IPS-18c (cell line): Measurements from ENCODE around the gene DEFB132.
A peak's percentile ranks its signal among the peaks of the same experiment; 100 is the strongest.

Experiments used
- H3K4me3 ChIP-seq: 2 replicates; pipeline ENCODE4 v1.7.0; 2013; ENCODE audit warnings: low read depth, mild to moderate bottlenecking, low read length, moderate library complexity; ENCODE audit not compliant: insufficient read depth
- H3K9me3 ChIP-seq: one replicate; pipeline ENCODE4 v1.6.1; 2013; ENCODE audit warnings: mild to moderate bottlenecking, low read length, moderate library complexity; ENCODE audit not compliant: control insufficient read depth, insufficient read depth

The DEFB132 gene

DNA sequence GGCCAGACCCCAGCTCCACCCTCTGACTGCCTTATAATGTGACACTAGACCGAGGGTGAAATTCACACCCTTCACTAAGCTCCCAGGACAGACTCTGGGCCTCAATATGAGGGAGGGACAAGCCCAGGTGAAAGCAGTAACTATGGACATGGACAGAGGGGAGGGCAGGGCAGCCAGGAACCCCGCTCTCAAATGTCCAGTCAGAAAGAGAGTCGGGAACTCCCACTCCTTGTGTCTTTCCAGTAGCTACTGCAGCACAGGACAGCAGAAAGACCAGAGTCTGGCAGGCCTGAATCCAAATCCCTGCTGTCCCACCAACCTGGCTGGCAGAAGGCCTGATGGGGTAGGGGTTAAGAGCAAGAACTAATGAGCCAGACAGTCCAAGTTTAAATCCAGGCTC, 26.6 kb downstream of the DEFB132 start:
- no peak overlapping the region for H3K4me3 ChIP-seq
- H3K9me3 ChIP-seq = no peaks in the 10 kb centered on the region

DNA sequence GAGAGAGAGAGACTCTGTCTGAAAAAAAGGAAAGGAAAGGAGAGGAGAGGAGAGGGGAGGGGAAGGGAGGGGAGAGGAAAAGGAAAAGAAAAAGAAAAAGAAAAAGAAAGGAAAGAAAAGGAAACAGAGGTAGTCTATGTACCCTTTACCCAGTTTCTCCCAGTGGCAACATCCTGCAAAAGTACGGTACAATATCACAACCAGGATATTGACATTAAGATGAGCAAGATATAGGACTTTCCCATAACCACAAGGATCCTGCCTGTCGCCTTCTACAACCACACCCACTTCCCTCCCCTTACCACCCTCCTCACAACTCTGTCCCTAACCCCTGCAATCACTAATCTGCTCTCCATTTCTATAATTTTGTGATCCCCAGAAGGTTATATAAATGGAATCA, 29.0 kb downstream of the DEFB132 start:
- H3K9me3 ChIP-seq = no peaks in the 10 kb centered on the region
- no peak overlapping the region for H3K4me3 ChIP-seq

- Histone ChIP-seq H3K4me3 (peak overlapping the region; percentile 74), H3K9me3 (no peaks in the 10 kb centered on the region)
These were observed 31.6 kb downstream of the DEFB132 start for GRCh38 chr20:288956-289692.

- no peaks in the 10 kb centered on the region for H3K9me3 ChIP-seq
- peak overlapping the region; percentile 74; the same call in 1 of the 2 replicates for H3K4me3 ChIP-seq
These were observed 32.2 kb downstream of the DEFB132 start for GRCh38 chr20:289693-290083.

DNA sequence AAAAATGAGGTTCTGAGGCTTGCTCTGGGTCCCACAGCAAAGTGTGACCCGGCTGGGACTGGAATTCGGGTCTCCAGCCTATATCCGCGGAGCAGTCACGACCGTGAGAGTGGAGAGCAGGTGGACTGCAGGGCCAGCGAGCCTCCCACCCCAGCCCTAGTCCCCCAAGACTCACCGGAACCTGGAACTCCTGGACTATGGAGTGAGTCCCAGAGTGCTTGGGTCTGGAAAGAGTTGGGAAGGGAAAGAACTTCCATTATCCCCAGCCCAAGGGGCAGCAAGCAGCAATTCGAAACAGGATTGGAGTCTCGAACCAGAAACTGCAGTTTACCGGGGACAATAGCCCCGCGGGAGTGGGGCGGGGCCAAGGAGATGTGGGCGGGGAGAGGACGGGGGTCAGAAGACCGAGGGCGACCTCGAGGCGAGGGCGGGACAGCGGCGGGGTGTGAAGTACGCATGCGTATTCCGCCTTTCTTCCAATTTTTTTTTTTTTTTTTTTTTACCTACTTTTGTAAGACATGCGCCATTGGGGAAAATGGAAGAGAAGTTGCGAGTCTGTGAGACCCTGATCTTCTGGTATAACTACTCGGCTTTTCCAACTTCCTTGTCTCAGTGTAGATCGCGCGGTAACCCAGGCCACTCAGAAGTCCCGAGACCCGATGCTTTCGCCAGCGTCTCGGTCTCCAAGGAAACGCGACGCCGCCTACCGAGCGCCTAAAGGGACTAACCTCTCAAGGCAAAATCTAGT, 32.7 kb downstream of the DEFB132 start, which contains the start of gene C20orf96:
TSS of gene C20orf96 (minus strand) at position 667 of the 748 bp plus-strand sequence. CDS start at position 527, 140 bp downstream.
- Histone ChIP-seq H3K9me3 (no peaks in the 10 kb centered on the region), H3K4me3 (peak within 1 kb of the TSS; percentile 74)

GRCh38 chr20:294602-295001, 37.1 kb downstream of the DEFB132 start:
- H3K4me3 ChIP-seq = no peak overlapping the region
- peaks cover 2% of the 10 kb centered on the region for H3K9me3 ChIP-seq

- Histone ChIP-seq H3K9me3 (peaks cover 2% of the 10 kb centered on the region), H3K4me3 (no peak overlapping the region)
These were observed 38.3 kb downstream of the DEFB132 start for GRCh38 chr20:295804-296203.

GRCh38 chr20:297098-297924, 39.8 kb downstream of the DEFB132 start, which contains the start of gene ZCCHC3:
TSS of gene ZCCHC3 (plus strand) at chr20:297570. CDS start at chr20:297587, 17 bp downstream.
- peak within 1 kb of the TSS; percentile 75 for H3K4me3 ChIP-seq
- H3K9me3 ChIP-seq = peaks cover 2% of the 10 kb centered on the region

GRCh38 chr20:297925-298775, 40.6 kb downstream of the DEFB132 start:
- Histone ChIP-seq H3K9me3 (peaks cover 2% of the 10 kb centered on the region), H3K4me3 (peak overlapping the region; percentile 75)

DNA sequence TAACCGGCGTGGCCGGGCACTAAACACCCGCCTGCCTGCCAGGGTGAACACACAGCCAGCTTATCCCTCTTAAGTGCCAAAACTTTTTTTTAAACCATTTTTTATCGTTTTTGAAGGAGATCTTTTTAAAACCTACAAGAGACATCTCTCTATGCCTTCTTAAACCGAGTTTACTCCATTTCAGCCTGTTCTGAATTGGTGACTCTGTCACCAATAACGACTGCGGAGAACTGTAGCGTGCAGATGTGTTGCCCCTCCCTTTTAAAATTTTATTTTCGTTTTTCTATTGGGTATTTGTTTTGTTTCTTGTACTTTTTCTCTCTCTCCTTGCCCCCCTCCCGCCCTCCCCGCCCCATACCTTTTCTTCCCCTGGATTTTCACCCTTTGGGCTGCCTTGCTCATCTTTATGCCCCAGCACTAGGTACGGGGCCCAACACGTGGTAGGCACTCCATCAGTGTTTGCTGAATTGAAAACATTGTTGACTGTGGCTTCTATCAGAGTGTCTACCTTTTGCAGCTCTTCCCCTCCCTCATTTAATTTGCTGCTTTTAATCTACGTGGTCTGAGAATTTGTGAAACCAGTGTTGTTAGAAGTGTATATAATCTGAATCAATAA, 41.4 kb downstream of the DEFB132 start:
- H3K4me3 ChIP-seq = peak overlapping the region; percentile 75
- H3K9me3 ChIP-seq = peaks cover 2% of the 10 kb centered on the region

DNA sequence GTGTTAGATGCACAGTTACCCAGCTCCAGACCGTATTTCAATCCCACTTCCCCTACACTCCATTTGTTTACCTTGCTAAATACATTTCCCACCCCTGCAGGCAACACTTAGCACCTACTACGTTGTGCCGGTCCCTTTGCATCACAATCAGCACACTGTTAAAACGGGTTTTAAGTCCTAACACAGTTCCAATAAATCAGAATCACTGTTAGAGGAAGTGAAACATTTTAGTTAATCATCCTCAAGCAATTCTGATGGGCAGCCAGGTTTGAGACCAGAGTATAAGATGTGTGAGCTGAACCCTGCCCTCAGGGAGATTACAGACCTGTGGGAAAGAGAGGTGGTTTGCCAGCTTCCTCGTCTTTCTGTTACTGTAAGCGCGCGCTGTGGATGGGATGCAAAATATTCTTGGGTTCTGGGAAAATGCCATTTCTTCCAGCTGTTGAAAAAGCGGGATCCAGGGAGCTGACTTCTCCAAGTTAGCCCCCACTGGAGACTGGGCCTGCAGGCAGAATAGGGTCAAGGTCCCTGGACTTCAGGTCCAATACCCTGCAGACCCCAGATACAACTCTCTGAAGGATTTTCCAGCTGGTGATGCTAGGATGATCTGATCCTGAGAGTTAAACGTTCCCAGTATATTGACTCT, 42.9 kb downstream of the DEFB132 start:
- H3K9me3 ChIP-seq = peaks cover 2% of the 10 kb centered on the region
- peak overlapping the region; percentile 75; the same call in 1 of the 2 replicates for H3K4me3 ChIP-seq

DNA sequence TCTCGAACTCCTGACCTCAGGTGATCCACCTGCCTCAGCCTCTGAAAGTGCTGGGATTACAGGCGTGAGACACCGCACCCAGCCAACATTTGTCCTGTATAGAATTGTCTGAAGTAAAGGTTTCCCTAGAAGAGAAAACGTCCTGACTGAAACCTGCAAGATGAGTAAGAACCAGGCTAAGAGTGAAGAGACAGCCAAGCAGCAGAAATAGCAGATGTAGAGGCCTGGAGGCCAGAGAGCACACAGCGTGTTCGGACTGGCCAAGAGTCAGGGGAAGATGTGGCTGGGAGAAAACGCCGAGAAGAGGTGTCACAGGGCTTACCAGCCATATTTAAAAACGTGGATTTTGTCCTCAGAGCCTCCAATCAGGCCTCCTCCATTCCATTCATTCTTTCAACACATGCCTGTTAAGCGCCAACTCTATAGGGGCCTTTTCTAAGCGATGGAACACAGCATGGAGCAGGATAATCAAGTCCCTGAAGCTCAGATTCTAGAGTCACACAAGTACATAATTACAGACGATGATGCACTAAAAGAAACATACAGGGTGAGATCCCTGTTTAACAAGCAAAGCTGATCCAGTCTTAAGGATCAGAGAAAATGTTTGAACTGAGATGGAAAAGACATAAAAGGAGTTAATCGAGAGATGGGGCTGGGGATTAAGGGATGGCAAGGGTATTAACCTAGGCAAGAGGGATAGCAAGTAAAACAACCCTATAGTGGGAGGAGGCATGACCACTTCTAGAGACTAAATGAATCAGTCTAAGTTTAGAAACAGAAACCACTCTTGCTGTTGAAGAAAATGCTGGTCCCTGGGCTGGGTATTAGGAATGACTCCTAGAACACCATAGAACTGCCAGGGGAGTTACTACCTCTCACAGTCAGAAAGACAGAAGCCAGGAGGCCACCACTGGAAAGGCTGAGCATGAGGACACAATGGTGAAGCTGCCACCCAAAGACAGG, 44.6 kb downstream of the DEFB132 start:
- H3K9me3 ChIP-seq = peaks cover 2% of the 10 kb centered on the region
- no peak overlapping the region for H3K4me3 ChIP-seq

- Histone ChIP-seq H3K4me3 (no peak overlapping the region), H3K9me3 (no peaks in the 10 kb centered on the region)
These were observed 48.2 kb downstream of the DEFB132 start for GRCh38 chr20:305745-306144.

DNA sequence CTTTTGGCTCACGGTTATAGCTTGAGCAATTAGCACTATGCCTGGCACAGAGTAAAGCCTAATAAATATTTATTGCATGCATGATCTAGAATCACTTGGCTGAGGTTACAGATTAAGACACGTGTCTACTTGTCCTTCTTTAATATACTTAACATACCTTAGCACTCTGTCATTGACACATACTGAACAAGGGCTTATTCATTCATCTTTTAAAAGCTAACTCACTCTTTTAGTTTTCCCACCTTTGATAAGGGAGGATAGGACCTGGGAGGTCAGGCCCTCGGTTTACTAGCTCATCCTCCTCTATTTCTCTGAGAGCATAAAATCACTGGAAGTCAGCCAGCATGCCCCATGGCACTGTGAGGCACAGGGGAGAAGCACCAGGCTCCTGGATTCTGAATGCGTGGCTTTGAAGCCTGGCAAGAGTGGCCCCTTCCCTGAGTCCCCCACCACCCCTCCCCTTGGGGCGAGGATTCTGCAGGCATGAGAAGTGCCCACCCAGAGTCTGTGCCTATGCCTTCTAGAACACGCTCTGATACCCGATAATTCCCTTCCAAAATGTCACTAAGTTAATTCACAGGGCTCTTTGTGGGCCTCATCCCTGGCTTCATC, 51.0 kb downstream of the DEFB132 start:
- Histone ChIP-seq H3K9me3 (no peaks in the 10 kb centered on the region), H3K4me3 (no peak overlapping the region)
